Measurements from ENCODE around the gene RFTN1.

The RFTN1 gene

DNA sequence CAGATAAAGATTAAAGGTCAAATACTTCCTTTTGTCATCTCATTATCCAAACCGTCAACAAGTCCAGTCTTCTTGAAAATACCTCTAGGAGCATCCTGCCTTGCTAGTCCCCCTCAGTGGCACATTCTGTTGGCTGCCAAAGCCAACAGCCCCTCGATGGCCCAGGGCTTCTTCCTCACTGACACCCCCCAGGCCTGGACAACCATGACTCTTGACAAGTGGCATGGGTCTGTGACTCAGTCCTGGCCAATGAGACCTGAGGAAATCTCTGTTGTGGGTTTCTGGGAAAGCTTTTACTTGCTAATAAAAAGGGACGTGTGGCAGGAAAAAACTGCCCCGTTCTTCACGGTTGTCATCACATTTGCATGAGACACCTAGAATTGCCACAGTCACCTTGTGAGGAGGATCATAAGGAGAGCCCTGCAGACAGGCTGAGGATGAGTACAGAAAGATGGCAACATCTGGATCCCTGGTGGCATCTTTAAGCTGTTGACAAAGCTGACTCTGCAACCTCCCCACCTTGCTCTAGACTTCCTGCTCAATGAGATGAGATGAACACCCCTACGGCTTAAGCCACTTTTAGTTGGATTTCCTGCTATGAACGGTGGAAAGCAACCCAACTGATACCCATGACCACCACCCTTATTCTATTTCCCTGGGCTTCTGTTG, 167.0 kb downstream of the RFTN1 start:
- no peak for DNase-seq

DNA sequence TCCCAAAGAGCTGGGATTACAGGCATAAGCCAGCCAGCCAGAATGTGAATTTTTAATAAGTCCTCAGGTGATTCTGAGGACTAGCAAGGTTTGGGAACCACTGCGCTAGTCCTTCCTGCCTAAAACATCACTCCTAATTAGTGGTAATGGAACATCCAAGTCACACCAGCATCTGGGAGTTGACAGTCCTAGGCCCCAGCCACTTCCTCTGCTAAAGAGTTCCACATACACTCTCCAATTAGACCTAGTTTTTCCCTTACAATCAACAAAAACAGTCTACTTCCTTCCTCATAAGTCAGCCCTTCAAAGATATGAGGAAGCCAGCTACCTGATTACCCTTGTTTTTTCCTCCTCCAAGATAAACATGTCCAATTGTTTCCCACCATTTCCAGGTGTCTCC, 170.4 kb downstream of the RFTN1 start:
- DNase-seq, result no peak

DNA sequence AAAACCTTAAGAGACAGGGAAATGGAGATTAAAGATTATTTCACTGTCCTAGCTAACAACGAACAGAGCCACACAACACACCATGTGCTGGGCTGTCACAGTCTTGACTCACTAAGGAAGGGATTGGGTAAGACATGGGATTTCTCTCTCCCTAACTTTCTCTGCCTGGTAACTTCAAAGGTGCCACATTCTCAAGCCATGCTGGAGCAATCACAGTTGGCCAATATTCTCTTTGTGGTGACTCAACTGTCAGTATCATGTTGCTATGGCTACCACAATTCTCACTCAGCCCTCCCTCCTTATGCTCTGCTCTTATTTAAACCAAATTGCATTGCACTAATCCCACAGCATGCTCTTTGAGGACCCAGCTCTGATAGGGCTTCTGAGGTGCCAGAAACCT, 174.5 kb downstream of the RFTN1 start:
- DNase-seq, result peak; percentile 44

DNA sequence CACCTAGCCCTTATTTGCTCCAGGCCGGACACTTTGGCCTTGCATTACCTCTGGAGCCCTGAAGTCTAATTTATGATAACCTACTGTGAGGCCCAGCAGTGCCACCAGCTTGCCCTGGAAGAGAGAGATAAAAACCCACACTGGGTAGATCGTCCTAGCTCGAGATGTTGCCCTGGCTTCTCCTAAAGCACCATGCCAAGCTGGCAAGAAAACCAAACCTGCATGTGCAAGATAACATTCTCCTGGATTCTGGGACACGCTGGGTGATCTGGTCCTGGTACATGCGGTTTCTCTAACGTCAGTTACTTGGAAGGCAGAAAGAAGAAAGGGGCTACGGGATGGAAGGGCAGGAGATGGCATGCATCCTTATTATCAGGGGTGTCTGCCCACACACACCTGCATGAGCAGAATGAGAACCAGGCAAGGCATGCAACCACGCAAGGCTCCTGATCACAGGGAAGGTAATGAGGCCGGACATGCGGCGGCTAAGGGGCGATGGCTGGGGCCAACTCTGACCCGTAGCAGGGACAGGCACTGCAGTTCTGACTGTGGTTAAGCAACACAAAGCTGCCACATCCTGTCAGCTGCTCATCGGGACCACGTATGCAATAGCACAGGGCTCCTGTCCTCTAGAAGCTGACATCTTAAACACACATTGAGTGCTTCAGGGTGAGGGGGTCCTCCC, 175.5 kb downstream of the RFTN1 start:
- peak; percentile 63 for DNase-seq

DNA sequence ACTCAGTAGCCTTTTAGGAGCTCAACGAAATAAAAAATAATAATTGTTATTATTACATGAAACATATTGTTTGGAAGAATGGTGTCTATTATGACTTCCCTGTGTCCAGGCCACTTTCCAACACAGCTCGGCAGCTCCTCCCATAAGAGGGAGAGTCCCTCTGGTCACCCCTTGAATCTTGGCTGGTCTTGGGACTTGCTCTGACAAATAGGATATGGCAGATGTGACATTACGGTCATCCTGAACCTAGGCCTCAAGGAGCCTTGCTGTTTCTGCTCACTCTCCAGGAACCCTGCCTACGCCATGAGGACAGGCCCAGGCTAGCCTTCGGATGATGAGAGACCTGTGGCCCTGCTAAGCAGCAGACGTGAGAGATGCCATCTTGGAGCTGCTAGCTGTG, 176.7 kb downstream of the RFTN1 start:
- no peak for DNase-seq

DNA sequence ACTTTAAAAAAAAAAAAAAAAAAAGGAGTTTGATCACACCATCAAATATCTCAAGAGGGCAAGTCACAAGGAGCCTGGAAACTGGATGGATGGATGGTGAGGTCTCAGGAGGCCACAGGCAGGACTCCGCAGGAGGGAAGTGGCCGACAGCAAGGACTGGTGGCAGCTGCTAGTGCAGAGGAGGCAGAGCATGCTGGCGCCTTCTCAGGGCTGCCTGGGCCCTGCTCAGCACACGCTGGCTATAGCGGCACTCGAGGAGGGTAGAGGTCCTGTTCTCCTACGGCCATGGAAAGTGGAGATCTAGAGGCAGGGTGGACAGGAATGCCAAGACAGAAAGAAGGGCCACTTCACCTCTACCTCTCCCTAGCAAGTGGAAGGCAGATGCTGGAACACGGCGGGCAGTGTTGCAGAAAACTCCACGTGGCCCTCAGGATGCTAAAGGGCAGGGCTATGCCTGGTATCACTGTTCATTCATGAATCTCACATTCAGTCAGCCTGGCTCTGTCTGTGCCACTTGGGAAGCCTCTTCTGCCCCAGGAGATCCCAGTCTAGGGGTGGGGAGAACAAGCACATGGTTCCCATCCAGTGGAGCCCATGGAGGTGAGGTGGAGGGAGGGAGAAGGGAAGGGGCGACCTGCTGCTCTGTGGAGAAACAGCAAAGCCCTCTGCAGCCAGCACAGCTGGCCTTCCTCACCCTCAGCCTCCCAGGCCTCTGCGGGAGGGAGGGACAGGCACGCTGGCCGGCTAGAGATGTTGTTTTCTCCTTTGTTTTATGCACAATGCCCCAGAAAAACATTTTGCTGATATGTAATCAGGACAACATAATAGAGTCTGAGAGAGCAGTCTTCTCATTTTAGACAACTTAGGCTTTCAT, 177.5 kb downstream of the RFTN1 start:
- no peak for DNase-seq

DNA sequence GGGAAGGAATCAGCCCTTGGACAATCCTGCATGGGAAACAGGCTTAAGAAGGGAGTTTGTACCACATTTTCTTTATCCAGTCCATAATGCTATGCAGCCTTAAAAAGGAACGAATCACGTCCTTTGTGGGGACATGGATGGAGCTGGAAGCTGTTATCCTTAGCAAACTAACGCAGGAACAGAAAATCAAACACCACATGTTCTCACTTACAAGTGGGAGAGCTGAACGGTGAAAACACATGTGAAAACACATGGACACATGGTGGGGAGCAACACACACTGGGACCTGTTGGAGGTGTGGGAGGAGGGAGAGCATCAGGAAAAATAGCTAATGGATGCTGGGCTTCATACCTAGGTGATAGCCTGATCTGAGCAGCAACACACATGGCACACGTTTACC, 178.2 kb downstream of the RFTN1 start:
- no peak for DNase-seq

DNA sequence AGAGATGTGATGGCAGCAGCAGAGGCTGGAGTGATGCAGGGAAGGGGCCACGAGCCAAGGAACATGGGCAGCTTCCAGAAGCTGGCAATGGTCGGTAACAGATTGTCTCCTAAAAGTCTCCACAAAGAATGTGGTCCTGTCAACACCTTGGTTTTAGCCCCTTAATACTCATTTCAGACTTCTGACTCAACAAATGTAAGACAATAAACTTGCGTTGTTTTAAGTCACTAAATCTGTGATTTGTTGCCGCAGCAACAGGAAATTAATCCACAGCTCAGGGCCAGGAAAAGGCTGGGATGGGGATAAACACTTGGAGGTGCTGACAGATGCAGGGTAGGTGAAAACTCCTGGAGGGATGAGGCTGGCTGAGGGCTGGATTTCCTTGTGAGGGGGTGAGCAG, 178.6 kb downstream of the RFTN1 start:
- DNase-seq, result no peak

DNA sequence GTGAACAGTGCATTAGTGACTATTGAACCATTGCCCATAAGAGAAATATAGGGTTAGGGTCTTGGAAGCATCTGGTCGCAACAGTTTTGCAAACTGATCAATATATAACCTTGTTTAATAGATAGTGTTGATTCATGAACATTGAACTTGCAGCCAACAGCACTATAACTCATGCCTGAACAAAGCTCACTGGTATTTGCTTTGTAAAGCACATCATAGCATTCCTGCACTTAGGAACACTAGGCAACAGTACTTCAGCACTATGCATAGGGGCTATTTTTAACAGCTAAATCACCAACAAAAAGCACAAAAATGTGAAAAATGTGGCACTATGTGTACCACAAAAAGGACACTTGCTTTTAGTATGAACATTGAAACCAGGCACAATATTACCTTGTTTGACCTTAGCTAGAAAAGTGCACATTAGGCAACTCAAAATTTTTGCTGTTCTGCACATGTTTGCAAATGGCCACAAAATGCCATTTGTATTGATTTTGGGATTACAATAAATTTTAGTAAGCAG, 180.5 kb downstream of the RFTN1 start:
- DNase-seq, result no peak

DNA sequence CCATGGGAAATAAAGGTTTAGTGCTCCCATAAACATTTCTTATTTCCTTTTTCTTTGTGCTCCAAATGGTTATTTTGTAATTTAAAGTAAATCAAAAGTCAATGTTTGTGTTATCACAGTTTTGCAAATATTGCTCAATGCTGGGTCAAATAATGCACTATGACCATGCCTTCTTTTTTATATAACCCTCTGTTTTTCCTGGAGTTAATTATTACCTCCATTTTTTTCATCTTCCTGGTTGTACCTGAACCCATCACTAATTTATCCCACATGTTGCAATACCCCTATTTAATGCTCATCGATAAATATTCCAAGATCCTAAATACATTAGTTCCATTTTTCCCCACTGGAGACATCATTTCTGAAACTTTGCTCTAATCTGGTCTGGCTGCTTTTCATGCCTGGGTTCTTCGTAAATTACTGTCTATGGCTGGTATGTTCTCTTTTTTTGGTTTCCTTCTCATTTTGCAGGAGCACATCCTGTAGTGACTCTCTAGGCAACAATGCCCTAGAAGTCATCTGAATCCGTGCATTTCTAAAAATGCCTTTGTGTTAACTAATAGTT, 182.1 kb downstream of the RFTN1 start:
- no peak for DNase-seq

DNA sequence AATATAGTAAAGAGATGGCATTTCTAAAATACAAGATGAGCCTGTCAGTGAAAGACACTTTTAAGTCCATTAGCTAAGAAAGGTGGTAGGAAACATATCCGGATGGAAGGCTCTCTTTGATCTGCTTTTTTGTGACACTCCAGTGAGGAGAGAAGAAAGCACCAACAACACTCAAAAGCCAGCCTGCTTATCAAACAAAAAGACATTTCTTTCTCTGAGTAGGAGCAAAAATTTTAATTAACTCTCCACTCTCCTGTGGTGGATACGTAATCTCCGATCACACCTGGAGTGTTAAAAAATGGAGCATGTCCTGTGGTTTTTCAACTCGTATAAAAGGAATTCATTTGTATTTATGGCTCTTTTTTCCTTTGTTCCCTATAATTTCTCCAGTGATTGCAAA, 183.1 kb downstream of the RFTN1 start:
- no peak for DNase-seq

DNA sequence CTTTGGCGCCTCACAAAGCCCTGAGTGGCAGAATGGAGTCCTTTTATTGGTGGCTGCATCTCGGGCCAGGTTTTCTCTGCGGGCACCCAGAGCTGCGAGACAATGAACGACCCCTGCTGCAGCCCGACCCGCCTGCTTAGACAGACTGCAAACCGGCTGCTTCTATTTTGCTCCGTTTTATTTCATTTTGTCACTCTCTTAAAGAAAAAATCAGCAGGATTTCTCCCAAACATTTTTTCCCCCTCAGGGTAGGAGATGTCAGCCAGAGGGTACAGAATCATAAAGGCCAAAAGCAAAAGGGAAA, 183.7 kb downstream of the RFTN1 start:
- no peak for DNase-seq

DNA sequence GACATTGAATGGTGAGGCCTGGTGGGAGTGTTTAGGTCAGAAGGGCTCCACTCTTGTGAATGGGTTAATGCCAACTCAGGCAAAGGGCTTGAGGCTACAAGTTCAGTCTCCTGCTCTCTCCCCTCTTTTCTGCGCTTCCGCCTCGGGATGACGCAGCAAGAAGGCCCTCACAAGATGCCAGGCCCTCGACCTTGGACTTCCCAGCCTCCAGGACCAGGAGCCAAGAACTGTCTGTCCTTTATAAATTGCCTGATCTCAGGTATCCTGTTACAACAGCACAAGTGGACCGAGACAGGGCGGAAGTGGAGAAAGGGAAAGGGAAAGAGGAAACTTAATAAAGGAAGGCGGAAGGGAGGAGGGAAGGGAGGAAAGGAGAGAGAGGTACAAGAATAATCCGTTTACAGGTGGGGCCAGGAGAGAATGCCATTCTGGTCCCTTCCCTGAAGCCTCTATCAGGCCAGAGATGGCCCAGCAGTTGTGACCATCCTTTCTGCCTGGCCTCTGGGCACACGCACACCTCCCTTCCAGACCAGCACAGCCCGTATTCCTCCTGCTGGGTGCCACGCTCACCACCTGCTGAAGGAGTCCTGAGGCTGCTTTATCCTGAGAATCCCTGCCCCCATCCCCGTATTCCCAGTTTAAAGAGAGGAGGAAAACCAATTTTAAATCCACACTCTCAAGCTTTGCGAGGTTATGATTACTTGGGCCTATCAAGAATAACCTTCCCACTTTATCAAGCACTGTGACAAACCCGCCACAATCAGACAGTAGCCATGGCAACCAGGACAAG, 184.3 kb downstream of the RFTN1 start:
- no peak for DNase-seq

DNA sequence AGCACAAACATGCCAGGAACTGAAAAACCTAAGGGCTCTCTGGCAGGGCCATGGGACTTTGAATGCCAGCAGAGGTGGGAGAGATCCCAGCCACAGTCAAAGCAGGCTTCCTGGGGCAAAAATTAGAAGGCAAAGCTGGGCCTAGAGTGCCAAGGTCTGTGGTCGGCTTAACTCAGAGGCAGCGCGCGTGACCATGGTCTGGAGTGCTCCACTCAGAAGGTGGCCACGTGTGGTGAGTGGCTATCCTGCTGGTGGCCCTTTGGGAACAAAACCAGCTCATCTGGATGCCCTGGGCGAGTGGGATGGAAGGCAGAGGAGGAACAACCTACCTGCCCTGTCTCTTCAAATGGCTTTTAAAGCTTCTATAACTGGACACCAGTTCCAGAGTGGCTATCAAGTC, 185.4 kb downstream of the RFTN1 start:
- DNase-seq, result no peak

DNA sequence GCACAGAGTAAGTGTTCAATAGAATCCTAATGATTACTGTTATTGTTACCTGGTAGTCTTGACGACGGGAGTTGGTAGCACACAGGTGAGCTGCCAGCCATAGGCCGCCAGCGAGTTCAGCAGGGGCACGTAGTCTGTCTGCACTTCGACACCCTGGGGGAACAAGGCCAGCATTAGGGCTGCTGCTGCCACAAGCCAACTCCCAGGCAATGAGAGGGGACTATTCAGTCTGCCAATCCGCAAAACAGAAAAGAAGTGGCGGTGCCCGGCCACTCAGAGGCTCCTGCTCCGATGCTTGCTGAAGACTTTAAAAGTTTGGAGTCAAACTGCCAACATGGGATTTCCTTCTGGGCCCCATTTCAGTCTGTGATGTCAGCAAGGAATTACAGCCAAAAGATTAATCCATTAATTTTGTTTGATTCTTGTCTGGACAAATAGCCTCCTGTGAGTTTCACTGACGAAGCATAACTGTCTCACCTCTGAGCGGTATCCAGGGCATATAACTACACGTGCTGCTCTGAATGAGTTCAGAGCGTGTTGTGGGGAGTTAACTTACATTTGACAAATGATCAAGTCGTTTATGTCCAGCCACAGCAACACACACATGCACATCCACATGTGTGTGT, 186.7 kb downstream of the RFTN1 start:
- no peak for DNase-seq

DNA sequence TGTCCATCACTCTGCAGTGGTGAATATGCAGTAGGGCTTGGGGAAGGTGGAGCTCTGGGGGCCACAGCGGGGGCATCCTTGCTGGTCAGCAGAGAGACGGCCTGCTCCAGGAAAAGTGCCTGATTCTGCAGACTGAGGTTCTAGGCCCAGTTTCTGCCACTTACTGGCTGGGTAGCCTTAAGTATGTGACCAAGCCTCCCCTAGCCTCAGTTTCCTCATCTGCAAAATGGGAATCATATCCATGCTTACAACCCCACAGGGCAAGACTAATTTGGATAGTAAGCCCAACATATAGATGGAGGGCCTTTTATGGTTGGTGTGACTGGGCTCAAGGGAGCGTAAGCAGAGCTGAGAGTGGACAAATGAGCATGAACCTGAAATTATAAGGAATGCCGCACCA, 187.6 kb downstream of the RFTN1 start:
- DNase-seq, result no peak

DNA sequence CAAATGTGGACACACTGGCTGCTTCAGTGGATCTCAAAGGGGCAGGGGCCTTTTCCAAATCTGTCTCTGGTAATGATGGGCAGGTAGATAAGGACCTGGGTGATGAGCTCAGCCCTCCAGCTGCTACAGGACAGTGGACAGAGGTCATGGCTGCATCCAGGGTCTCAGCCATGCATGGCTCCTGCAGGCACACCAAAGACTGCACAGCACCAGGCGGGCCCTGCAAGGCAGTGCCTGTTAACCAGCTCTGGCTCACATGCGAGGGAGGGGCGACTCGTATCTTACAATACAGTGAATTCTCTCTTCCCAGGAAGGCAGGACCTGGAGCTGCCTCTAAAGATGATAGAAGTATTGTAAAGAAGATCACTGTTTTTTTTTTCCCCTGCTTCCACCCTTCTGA, 189.8 kb downstream of the RFTN1 start:
- DNase-seq, result no peak

DNA sequence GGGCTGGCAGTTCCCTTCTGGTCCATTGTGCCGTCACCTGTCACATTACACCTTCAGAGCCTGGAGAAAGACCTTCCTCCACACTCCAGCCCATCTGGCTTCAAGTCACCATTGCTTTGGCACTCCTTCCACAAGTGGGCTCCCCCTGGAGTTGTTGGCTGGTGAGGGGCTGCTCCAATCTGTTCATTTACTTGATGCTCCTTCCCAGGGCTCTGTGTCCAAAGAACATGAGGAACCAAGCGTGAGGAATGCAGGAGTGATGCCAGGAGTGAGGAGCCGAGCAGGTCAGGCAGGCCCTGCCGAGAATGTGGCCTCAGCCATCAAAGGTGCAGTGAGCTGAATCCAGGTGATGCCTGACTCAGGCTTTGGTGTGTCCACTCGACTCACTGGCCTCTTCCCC, 191.3 kb downstream of the RFTN1 start:
- no peak for DNase-seq

DNA sequence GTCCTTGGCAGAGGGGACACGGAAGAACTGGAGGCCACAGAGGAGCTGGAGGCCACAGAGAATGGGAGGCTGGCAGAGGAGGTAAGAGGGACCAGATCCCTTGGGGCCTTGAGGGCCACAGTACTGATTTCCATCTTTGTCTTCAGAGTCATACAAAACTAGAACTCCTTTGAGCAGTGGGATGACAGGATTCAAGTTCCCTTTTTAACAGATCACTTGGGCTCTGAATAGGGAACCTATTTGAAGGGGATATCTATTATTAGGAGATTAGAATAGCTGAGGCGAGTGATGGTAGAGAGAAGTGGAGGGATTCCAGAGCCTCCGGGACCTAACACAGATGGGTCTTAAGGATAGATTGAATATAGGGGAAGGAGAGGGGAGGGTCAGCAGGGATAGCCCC, 192.8 kb downstream of the RFTN1 start:
- DNase-seq, result no peak

DNA sequence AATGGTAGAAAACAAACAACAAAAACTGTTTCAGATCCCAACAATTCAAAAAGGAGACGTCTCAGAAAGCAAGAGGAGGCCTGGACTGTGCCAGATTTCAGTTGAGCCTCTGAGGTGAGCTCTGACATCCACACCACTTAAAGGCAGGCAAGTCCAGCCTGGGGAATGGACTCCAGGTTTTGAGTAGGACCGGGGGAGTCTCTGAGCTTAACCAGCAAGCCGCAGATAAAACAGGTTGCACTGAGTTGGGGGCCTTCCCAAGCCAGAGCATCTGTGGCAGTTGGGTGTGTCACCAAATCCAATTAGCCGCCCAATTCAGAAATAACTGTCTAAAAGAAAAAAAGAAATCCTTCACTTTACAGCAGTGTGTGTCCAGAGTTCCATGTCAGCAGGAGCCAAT, 193.8 kb downstream of the RFTN1 start:
- DNase-seq, result no peak

DNA sequence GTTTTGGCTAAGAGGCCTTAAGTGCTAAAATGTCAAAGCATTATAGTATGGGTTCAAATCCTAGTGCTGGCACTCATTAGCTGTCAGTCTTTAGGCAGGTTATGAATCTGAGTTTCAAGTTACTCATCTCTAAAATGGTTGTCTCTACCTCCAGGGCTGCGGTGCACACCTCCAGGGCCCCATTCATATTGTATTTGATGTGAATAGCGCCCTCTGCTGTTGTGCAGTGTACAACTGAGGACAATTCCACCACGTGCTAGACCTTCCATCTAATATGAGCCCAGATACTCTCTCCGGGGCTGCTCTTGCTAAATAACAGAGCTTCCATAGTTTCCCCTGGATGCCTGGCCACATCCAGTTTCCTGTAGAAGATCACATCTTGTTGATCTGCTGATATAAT, 194.2 kb downstream of the RFTN1 start:
- peak; percentile 89 for DNase-seq

DNA sequence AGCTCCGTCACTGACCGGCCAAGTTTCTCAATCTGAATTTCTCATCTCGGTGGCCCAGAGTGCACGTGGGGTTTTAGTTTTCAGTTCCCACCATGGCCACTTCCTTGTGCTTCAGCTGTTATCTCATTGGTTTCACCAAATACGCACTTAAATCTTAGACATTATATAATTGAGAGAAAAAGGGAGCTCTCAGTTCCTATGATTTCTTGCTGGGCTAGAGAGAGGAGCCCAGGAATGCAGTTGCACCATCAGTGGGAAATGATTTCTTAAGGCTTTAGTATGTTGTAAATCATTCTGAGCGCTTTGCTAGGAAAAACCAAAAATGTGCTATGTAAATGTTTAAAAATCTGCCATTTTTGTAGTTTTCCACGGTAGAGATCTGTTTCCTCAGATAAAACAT, 195.3 kb downstream of the RFTN1 start:
- DNase-seq, result no peak
